H9 (cell line): ENCODE measurements around the gene MAGI1. TPM values are rescaled to one million over a fixed set of nuclear protein-coding genes. Genes with fewer than 3 reads are reported as not detected.

ENCODE experiments used
- DNase-seq: peaks from one replicate; pipeline ENCODE4 v3.0.0-alpha.2; 2017
- H2AFZ ChIP-seq: one replicate; pipeline ENCODE4 v1.6.1; 2013; ENCODE audit warnings: mild to moderate bottlenecking, low read length, control low read depth, moderate library complexity
- H2AK5ac ChIP-seq: 2 replicates; pipeline ENCODE4 v1.6.1; 2013; ENCODE audit warnings: low read length, control low read depth, mixed read lengths; ENCODE audit not compliant: insufficient read length
- H2BK120ac ChIP-seq: one replicate; pipeline ENCODE4 v1.6.1; 2013; ENCODE audit warnings: low read depth, mild to moderate bottlenecking, low read length, control low read depth, inconsistent platforms; ENCODE audit not compliant: poor library complexity, severe bottlenecking
- H2BK12ac ChIP-seq: 2 replicates; pipeline ENCODE4 v1.6.1; 2013; ENCODE audit warnings: low read length, control low read depth, mixed read lengths, low read depth; ENCODE audit not compliant: insufficient read length
- H2BK15ac ChIP-seq: 2 replicates; pipeline ENCODE4 v1.6.1; 2013; ENCODE audit warnings: low read depth, low read length, control low read depth
- H2BK20ac ChIP-seq: one replicate; pipeline ENCODE4 v1.6.1; 2013; ENCODE audit warnings: low read depth, mild to moderate bottlenecking, low read length, control low read depth, inconsistent platforms; ENCODE audit not compliant: poor library complexity, severe bottlenecking
- H2BK5ac ChIP-seq: 2 replicates; pipeline ENCODE4 v1.6.1; 2013; ENCODE audit warnings: low read length, control low read depth, mixed read lengths; ENCODE audit not compliant: insufficient read length
- H3K14ac ChIP-seq: 2 replicates; pipeline ENCODE4 v1.6.1; 2013; ENCODE audit warnings: low read length, control low read depth; ENCODE audit not compliant: insufficient read depth
- H3K18ac ChIP-seq: 2 replicates; pipeline ENCODE4 v1.6.1; 2013; ENCODE audit warnings: low read depth, mild to moderate bottlenecking, mixed read lengths, low read length, control low read depth; ENCODE audit not compliant: insufficient read length
- H3K23ac ChIP-seq: 2 replicates; pipeline ENCODE4 v1.6.1; 2013; ENCODE audit warnings: low read length, control low read depth, mixed read lengths, low read depth; ENCODE audit not compliant: insufficient read length
- H3K23me2 ChIP-seq: 2 replicates; pipeline ENCODE4 v1.6.1; 2013; ENCODE audit warnings: low read depth, mild to moderate bottlenecking, mixed read lengths, low read length, control low read depth; ENCODE audit not compliant: insufficient read length, poor library complexity, severe bottlenecking
- H3K27ac ChIP-seq: 2 replicates; pipeline ENCODE4 v1.5.1; 2013; ENCODE audit warnings: low read length, control low read depth, mixed read lengths, low read depth; ENCODE audit not compliant: insufficient read length
- H3K27me3 ChIP-seq: 2 replicates; pipeline ENCODE4 v1.6.1; 2013; ENCODE audit warnings: low read length, control low read depth, inconsistent platforms; ENCODE audit not compliant: insufficient read depth
- H3K4ac ChIP-seq: 2 replicates; pipeline ENCODE4 v1.6.1; 2013; ENCODE audit warnings: low read depth, mild to moderate bottlenecking, control low read depth, inconsistent platforms, low read length, moderate library complexity
- H3K4me1 ChIP-seq: 2 replicates; pipeline ENCODE4 v1.6.1; 2013; ENCODE audit warnings: low read length, control low read depth, inconsistent platforms; ENCODE audit not compliant: insufficient read depth
- H3K4me2 ChIP-seq: 2 replicates; pipeline ENCODE4 v1.6.1; 2013; ENCODE audit warnings: low read length, control low read depth, mixed read lengths; ENCODE audit not compliant: insufficient read length, insufficient read depth
- H3K56ac ChIP-seq: 2 replicates; pipeline ENCODE4 v1.6.1; 2013; ENCODE audit warnings: low read depth, mild to moderate bottlenecking, mixed read lengths, low read length, control low read depth; ENCODE audit not compliant: insufficient read length
- H3K79me1 ChIP-seq: 2 replicates; pipeline ENCODE4 v1.6.1; 2013; ENCODE audit warnings: low read depth, mild to moderate bottlenecking, moderate library complexity, low read length, control low read depth, inconsistent platforms; ENCODE audit not compliant: insufficient read depth, poor library complexity, severe bottlenecking
- H3K79me2 ChIP-seq: 2 replicates; pipeline ENCODE4 v1.6.1; 2013; ENCODE audit warnings: low read length, control low read depth, inconsistent platforms; ENCODE audit not compliant: insufficient read depth
- H3K9ac ChIP-seq: 2 replicates; pipeline ENCODE4 v1.6.1; 2013; ENCODE audit warnings: low read length, control low read depth, mixed read lengths; ENCODE audit not compliant: insufficient read length; ENCODE audit errors: extremely low read depth
- H3K9me3 ChIP-seq: one replicate; pipeline ENCODE4 v1.6.1; 2013; ENCODE audit warnings: low read depth, low read length, inconsistent platforms; ENCODE audit not compliant: control insufficient read depth
- H3T11ph ChIP-seq: one replicate; pipeline ENCODE4 v1.6.1; 2013; ENCODE audit warnings: mild to moderate bottlenecking, low read length, control low read depth, inconsistent platforms
- H4K20me1 ChIP-seq: one replicate; pipeline ENCODE4 v1.6.1; 2013; ENCODE audit not compliant: control insufficient read depth, insufficient read length, insufficient read depth
- H4K5ac ChIP-seq: 2 replicates; pipeline ENCODE4 v1.6.1; 2013; ENCODE audit warnings: low read depth, mild to moderate bottlenecking, mixed read lengths, low read length, control low read depth; ENCODE audit not compliant: insufficient read length
- H4K8ac ChIP-seq: replicated peaks from 2 replicates; pipeline ENCODE4 v1.6.1; 2013; ENCODE audit warnings: low read length, control low read depth, mixed read lengths, low read depth; ENCODE audit not compliant: insufficient read length
- H4K91ac ChIP-seq: 2 replicates; pipeline ENCODE4 v1.6.1; 2013; ENCODE audit warnings: low read depth, mild to moderate bottlenecking, moderate library complexity, mixed read lengths, low read length, control low read depth; ENCODE audit not compliant: insufficient read length
- H3K27ac Mint-ChIP-seq, 3 experiments: 2 replicates in 2 of 3; 3 replicates in 1 of 3; pipeline ENCODE4 v1.8.0; 2020 to 2021; ENCODE audit warnings: mixed read lengths in 3 of 3, mild to moderate bottlenecking in 1 of 3, moderate library complexity in 1 of 3
- H3K27me3 Mint-ChIP-seq: 2 replicates; pipeline ENCODE4 v1.8.0; 2021; ENCODE audit warnings: low read depth, mild to moderate bottlenecking, moderate library complexity, mixed read lengths
- H3K36me3 Mint-ChIP-seq, 3 experiments: 2 replicates in 2 of 3; 3 replicates in 1 of 3; pipeline ENCODE4 v1.8.0; 2020 to 2021; ENCODE audit warnings: low read depth in 3 of 3, mixed read lengths in 3 of 3; ENCODE audit not compliant: insufficient read depth in 1 of 3
- H3K4me1 Mint-ChIP-seq, 2 experiments: 2 replicates each; pipeline ENCODE4 v1.8.0; 2020; ENCODE audit warnings: mixed read lengths in 2 of 2
- H3K4me3 Mint-ChIP-seq, 2 experiments: 2 replicates in 1 of 2; 3 replicates in 1 of 2; pipeline ENCODE4 v1.8.0; 2020 to 2021; ENCODE audit warnings: mild to moderate bottlenecking in 2 of 2, mixed read lengths in 2 of 2, moderate library complexity in 1 of 2
- H3K9me3 Mint-ChIP-seq, 2 experiments: 2 replicates in 1 of 2; 3 replicates in 1 of 2; pipeline ENCODE4 v1.8.0; 2020; ENCODE audit warnings: mild to moderate bottlenecking in 2 of 2, mixed read lengths in 2 of 2, moderate library complexity in 1 of 2
- CTCF ChIP-seq: fragments of 200-600 bp; sonication (generic); conservative IDR thresholded peaks from 3 replicates; pipeline ENCODE4 v1.8.0; 2021; ENCODE audit warnings: antibody characterized with exemption, mild to moderate bottlenecking
- WGBS: extraction: QIAGEN DNeasy Blood & Tissue Kit; methylation state at CpG from one replicate; pipeline ENCODE4 v1.1.7; 2013; ENCODE audit warnings: missing lambda C conversion rate, low lambda C conversion rate, mixed read lengths; ENCODE audit not compliant: insufficient read length; ENCODE audit errors: extremely low coverage; 5-methylcytosine and 5-hydroxymethylcytosine counted together
- total RNA-seq: library from RNA; stranded (reverse); gene quantifications from 2 replicates; pipeline ENCODE4 v1.2.1, GENCODE V29; 2021

MAGI1 gene
- total RNA-seq, 1 experiment from 2014 or later, result 65.7 TPM

GRCh38 chr3:65563861-65564260 is 474.9 kb downstream of the MAGI1 start:
- no peak for DNase-seq
- Histone ChIP-seq H2AK5ac (no peak overlapping the region), H3K23me2 (no peaks in the 10 kb centered on the region), H3K4me2 (no peak overlapping the region), H2BK12ac (no peak overlapping the region), H4K5ac (no peak overlapping the region), H3K79me2 (no peaks in the 10 kb centered on the region; the same call in 1 of the 2 replicates), H3K14ac (no peak overlapping the region), H4K8ac (no peak overlapping the region), H3K9me3 (no peaks in the 10 kb centered on the region), H4K91ac (no peak overlapping the region), H3K27ac (no peak overlapping the region), H3K4ac (no peak overlapping the region), H2BK20ac (no peak overlapping the region), H3K18ac (no peak overlapping the region), H3T11ph (no peak overlapping the region), H2AFZ (no peak overlapping the region), H3K23ac (no peak overlapping the region), H2BK120ac (no peak overlapping the region), H3K79me1 (no peaks in the 10 kb centered on the region), H3K9ac (no peak overlapping the region), H3K27me3 (no peaks in the 10 kb centered on the region), H3K4me1 (peaks cover 3% of the 10 kb centered on the region; the same call in 1 of the 2 replicates), H3K56ac (no peak overlapping the region), H2BK15ac (no peak overlapping the region), H4K20me1 (no peaks in the 10 kb centered on the region), H2BK5ac (no peak overlapping the region)
- H3K4me1 Mint-ChIP-seq, result peaks cover 26 to 33% of the 10 kb centered on the region in 2 experiments
- H3K4me3 Mint-ChIP-seq, result no peak overlapping the region; a peak in 1 of 5 replicates
- WGBS, result no CpG with 5 or more reads among the region's 5 CpGs
- no peaks in the 10 kb centered on the region for H3K27me3 Mint-ChIP-seq
- no peak overlapping the region for H3K27ac Mint-ChIP-seq
- no peak for TF ChIP-seq CTCF
- no peaks in the 10 kb centered on the region for H3K9me3 Mint-ChIP-seq
- H3K36me3 Mint-ChIP-seq, result no peaks in the 10 kb centered on the region
